ENCODE data around the gene NR5A2. TPM values are rescaled to one million over a fixed set of nuclear protein-coding genes. Genes with fewer than 3 reads are reported as not detected.

Gene NR5A2
- total and polyA plus RNA-seq, 2 donors: 1.6 to 9.0 TPM

- Histone ChIP-seq H3K4me3 (ENCODE audit: low read depth, low read length) (no peak overlapping the region), H3K36me3 (ENCODE audit: insufficient read depth) (no peaks in the 10 kb centered on the region), H3K27ac (ENCODE audit: low read depth) (no peak overlapping the region), H3K4me1 (ENCODE audit: insufficient read depth) (no peaks in the 10 kb centered on the region)
- no peak for DNase-seq (ENCODE audit: extremely low spot score)
Measured at GRCh38 chr1:200157715-200158114, 130.2 kb downstream of the NR5A2 start.

- no peak overlapping the region for H3K27ac ChIP-seq (ENCODE audit: low read depth)
- H3K4me1 ChIP-seq (ENCODE audit: insufficient read depth): no peaks in the 10 kb centered on the region
- H3K4me3 ChIP-seq (ENCODE audit: low read depth, low read length): no peak overlapping the region
- DNase-seq (ENCODE audit: extremely low spot score): no peak
- H3K36me3 ChIP-seq (ENCODE audit: insufficient read depth): no peaks in the 10 kb centered on the region
- 90% methylated on average over 4 of the region's 4 CpGs for WGBS
Measured at GRCh38 chr1:200161801-200162200, 134.3 kb downstream of the NR5A2 start.

GRCh38 chr1:200162258-200162657, 134.7 kb downstream of the NR5A2 start:
- 88% methylated on average over 6 of the region's 6 CpGs for whole genome bisulfite sequencing
- H3K27ac ChIP-seq (ENCODE audit: low read depth): no peak overlapping the region
- no peak overlapping the region for H3K4me3 ChIP-seq (ENCODE audit: low read depth, low read length)
- DNase-seq (ENCODE audit: extremely low spot score): no peak
- H3K4me1 ChIP-seq (ENCODE audit: insufficient read depth): no peaks in the 10 kb centered on the region
- no peaks in the 10 kb centered on the region for H3K36me3 ChIP-seq (ENCODE audit: insufficient read depth)

GRCh38 chr1:200162877-200163276, 135.4 kb downstream of the NR5A2 start:
- Histone ChIP-seq H3K4me1 (ENCODE audit: insufficient read depth) (no peaks in the 10 kb centered on the region), H3K4me3 (ENCODE audit: low read depth, low read length) (no peak overlapping the region), H3K27ac (ENCODE audit: low read depth) (no peak overlapping the region), H3K36me3 (ENCODE audit: insufficient read depth) (no peaks in the 10 kb centered on the region)
- no peak for DNase-seq (ENCODE audit: extremely low spot score)

- no peaks in the 10 kb centered on the region for H3K36me3 ChIP-seq (ENCODE audit: insufficient read depth)
- 85% methylated on average over 3 of the region's 3 CpGs for WGBS
- no peak overlapping the region for H3K27ac ChIP-seq (ENCODE audit: low read depth)
- DNase-seq (ENCODE audit: extremely low spot score): no peak
- H3K4me1 ChIP-seq (ENCODE audit: insufficient read depth): no peaks in the 10 kb centered on the region
- no peak overlapping the region for H3K4me3 ChIP-seq (ENCODE audit: low read depth, low read length)
Measured at GRCh38 chr1:200163911-200164310, 136.4 kb downstream of the NR5A2 start.

- Histone ChIP-seq H3K36me3 (ENCODE audit: insufficient read depth) (no peaks in the 10 kb centered on the region), H3K4me1 (ENCODE audit: insufficient read depth) (no peaks in the 10 kb centered on the region), H3K4me3 (ENCODE audit: low read depth, low read length) (no peak overlapping the region), H3K27ac (ENCODE audit: low read depth) (no peak overlapping the region)
- WGBS: 85% methylated on average over 5 of the region's 5 CpGs
- no peak for DNase-seq (ENCODE audit: extremely low spot score)
Measured at GRCh38 chr1:200165493-200166220, 138.1 kb downstream of the NR5A2 start.

GRCh38 chr1:200166411-200166810, 138.9 kb downstream of the NR5A2 start:
- Histone ChIP-seq H3K4me3 (ENCODE audit: low read depth, low read length) (no peak overlapping the region), H3K4me1 (ENCODE audit: insufficient read depth) (no peaks in the 10 kb centered on the region), H3K27ac (ENCODE audit: low read depth) (no peak overlapping the region), H3K36me3 (ENCODE audit: insufficient read depth) (no peaks in the 10 kb centered on the region)
- DNase-seq (ENCODE audit: extremely low spot score): no peak
- WGBS: 77% methylated on average over 4 of the region's 4 CpGs

GRCh38 chr1:200168926-200169325, 141.4 kb downstream of the NR5A2 start:
- no peaks in the 10 kb centered on the region for H3K36me3 ChIP-seq (ENCODE audit: insufficient read depth)
- DNase-seq (ENCODE audit: extremely low spot score): no peak
- H3K4me3 ChIP-seq (ENCODE audit: low read depth, low read length): no peak overlapping the region
- WGBS: 85% methylated on average over 7 of the region's 7 CpGs
- H3K27ac ChIP-seq (ENCODE audit: low read depth): no peak overlapping the region
- H3K4me1 ChIP-seq (ENCODE audit: insufficient read depth): no peaks in the 10 kb centered on the region

- Histone ChIP-seq H3K27ac (ENCODE audit: low read depth) (no peak overlapping the region), H3K4me3 (ENCODE audit: low read depth, low read length) (no peak overlapping the region), H3K4me1 (ENCODE audit: insufficient read depth) (no peaks in the 10 kb centered on the region), H3K36me3 (ENCODE audit: insufficient read depth) (no peaks in the 10 kb centered on the region)
- WGBS: 58% methylated on average over 4 of the region's 4 CpGs
- no peak for DNase-seq (ENCODE audit: extremely low spot score)
Measured at GRCh38 chr1:200172311-200172710, 144.8 kb downstream of the NR5A2 start.

- H3K36me3 ChIP-seq (ENCODE audit: insufficient read depth): no peaks in the 10 kb centered on the region
- H3K4me1 ChIP-seq (ENCODE audit: insufficient read depth): no peaks in the 10 kb centered on the region
- H3K27ac ChIP-seq (ENCODE audit: low read depth): no peak overlapping the region
- no peak for DNase-seq (ENCODE audit: extremely low spot score)
- WGBS: 60% methylated on average over 2 of the region's 2 CpGs
- H3K4me3 ChIP-seq (ENCODE audit: low read depth, low read length): no peak overlapping the region
Measured at GRCh38 chr1:200173097-200173618, 145.6 kb downstream of the NR5A2 start.

GRCh38 chr1:200174525-200175295, 147.2 kb downstream of the NR5A2 start:
- no peak for DNase-seq (ENCODE audit: extremely low spot score)
- Histone ChIP-seq H3K4me3 (ENCODE audit: low read depth, low read length) (no peak overlapping the region), H3K4me1 (ENCODE audit: insufficient read depth) (no peaks in the 10 kb centered on the region), H3K27ac (ENCODE audit: low read depth) (no peak overlapping the region), H3K36me3 (ENCODE audit: insufficient read depth) (no peaks in the 10 kb centered on the region)
- WGBS: 89% methylated on average over 5 of the region's 5 CpGs

GRCh38 chr1:200176181-200176580, 148.7 kb downstream of the NR5A2 start:
- H3K4me3 ChIP-seq (ENCODE audit: low read depth, low read length): no peak overlapping the region
- DNase-seq (ENCODE audit: extremely low spot score): no peak
- WGBS: 72% methylated on average over 7 of the region's 7 CpGs
- no peaks in the 10 kb centered on the region for H3K4me1 ChIP-seq (ENCODE audit: insufficient read depth)
- no peaks in the 10 kb centered on the region for H3K36me3 ChIP-seq (ENCODE audit: insufficient read depth)
- H3K27ac ChIP-seq (ENCODE audit: low read depth): no peak overlapping the region

- H3K4me3 ChIP-seq (ENCODE audit: low read depth, low read length): no peak overlapping the region
- H3K36me3 ChIP-seq (ENCODE audit: insufficient read depth): no peaks in the 10 kb centered on the region
- 45% methylated on average over 8 of the region's 8 CpGs for WGBS
- H3K4me1 ChIP-seq (ENCODE audit: insufficient read depth): no peaks in the 10 kb centered on the region
- DNase-seq (ENCODE audit: extremely low spot score): no peak
- H3K27ac ChIP-seq (ENCODE audit: low read depth): no peak overlapping the region
Measured at GRCh38 chr1:200176798-200177197, 149.3 kb downstream of the NR5A2 start.

GRCh38 chr1:200178340-200178739, 150.8 kb downstream of the NR5A2 start:
- Histone ChIP-seq H3K4me1 (ENCODE audit: insufficient read depth) (no peaks in the 10 kb centered on the region), H3K4me3 (ENCODE audit: low read depth, low read length) (no peak overlapping the region), H3K36me3 (ENCODE audit: insufficient read depth) (no peaks in the 10 kb centered on the region), H3K27ac (ENCODE audit: low read depth) (no peak overlapping the region)
- 71% methylated on average over 2 of the region's 2 CpGs for WGBS
- DNase-seq (ENCODE audit: extremely low spot score): no peak
